NCI-H510A (cell line): ENCODE measurements around the gene MYCT1.

Experiments
- DNase-seq: peaks from one replicate; lab custom pipeline; 2025; lab: John Stamatoyannopoulos, UW

The MYCT1 gene

GRCh38 chr6:152723398-152723797, 25.7 kb downstream of the MYCT1 start:
- DNase-seq = no peak

DNA sequence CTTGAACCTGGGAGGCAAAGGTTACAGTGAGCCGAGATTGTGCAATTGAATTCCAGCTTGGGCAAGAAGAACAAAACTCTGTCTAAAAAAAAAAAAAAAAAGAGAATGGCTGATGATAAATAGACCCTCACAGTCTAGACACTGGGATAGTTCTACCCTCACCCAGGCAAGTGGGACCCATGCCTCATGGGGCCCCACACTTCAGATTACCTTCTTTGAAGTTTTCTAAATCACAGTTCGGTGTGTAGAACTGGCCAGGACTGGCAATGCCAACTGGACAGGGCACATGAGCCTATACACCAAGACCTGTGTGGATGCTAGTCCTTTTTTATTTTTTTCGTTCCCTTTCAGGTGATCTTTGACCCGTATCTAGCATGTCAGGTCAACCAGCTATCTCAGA, 28.6 kb downstream of the MYCT1 start:
- no peak for DNase-seq

- no peak for DNase-seq
Observed at GRCh38 chr6:152727507-152727906, 29.8 kb downstream of the MYCT1 start.

DNA sequence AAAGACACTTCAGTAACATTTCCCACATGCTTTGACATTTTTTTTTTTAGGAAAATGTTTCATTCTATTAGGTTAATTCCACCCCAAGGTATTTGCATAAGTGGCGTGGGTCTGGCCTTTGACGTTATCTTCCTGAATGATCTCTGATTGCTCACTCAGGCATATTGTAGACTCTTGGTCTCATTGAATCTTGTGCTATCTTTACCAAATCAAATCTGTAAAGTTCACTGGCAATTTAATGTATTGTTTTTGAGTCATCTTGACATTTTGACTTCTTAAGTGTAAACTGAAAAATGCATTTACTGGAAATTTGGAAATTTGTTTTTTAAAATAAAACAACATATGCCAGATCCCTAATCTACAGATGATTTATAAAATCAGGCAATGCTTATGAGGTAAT, 36.9 kb downstream of the MYCT1 start:
- DNase-seq = no peak

DNA sequence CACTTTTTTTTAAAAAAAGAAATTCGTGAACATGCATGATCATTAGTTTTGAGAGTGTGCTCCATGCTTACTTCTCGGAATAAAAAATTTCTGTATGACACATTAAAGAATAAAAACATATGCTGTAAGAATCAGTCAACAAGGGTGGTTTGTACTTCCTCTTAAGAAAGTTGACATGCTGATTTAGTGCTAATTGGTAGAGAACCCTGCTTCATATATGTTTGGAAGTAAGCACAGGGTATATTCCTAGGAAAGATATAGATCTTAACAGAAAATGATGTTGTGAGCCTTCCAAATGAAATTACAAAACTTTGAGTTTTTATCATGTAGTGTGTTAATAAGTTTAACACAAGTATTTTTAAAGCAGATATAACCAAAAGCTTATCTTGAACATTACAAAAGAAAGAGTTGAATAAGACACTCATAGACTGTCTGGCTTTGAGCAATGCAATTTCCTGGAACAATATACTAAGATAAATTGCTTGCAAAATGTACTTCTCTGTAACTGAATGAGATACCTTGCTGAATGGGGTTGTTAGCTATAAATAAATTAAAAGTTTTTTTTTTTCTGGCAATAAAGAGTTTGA, 39.1 kb downstream of the MYCT1 start:
- no peak for DNase-seq

DNA sequence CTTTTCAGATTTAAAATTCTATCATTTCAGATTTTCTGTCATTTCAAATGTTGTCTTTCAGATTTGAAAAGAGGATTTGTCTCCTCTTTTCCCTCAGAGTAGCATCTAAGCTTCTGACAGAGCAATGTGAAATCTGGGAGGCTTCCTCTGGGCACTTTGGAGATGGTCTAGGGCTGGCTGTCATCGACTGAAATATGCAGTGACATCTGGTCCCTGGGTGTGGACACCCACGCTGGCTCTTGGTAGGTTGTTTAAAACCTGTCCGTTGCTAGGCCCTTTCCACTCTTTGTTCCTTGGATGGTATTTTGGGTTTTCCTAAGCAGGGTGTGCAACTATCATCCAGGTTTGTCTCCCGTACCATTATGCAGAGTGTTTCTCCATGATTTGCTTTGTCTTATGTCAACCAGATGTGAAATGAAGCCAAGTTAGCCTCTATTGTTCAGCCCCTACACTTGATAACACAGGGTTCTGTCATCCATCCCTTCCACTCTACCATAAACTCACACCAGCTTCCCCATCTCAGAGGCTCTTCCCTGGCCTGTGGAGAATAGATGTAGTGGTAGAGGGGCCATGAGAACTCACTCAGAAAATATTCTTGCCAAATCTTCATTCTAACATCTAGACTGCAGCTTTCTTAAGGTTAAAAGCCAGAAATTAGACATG, 47.9 kb downstream of the MYCT1 start:
- no peak for DNase-seq

DNA sequence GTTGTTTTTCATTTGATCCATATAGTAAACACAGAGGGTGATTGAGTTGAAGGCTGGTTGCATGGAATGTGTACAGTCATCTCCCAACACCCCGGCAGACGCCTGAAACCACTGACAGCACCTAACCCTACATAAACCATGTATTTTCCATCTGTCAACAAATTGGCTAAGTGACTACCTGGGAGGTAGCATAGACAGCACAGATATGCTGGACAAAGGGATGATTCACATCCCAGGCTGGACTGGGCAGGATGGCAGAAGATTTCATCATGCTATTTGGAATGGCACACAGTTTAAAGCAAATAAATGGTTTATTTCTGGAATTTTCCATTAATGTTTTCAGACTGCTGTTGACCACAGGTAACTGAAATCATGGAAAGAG, 48.5 kb downstream of the MYCT1 start:
- DNase-seq = no peak

- no peak for DNase-seq
Observed at GRCh38 chr6:152748843-152749242, 51.1 kb downstream of the MYCT1 start.

DNA sequence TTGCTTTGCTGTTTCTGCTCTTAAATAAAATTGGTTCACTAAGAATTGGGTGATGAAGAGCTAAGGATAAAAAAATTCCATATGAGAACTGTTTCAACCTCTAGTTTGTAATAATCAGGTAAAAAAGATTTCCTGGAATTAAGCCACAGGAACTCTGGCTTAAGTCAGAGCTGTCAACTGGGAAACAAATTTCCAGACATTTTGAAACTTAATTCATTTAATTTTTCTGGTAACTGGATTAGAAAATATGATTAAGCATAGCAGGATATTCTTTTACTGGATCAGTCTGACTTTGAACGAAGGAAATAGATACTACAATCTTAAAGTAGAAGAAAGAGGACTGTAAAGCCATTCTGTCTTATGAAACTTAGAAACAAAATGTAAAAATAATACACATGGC, 51.6 kb downstream of the MYCT1 start:
- DNase-seq = no peak

DNA sequence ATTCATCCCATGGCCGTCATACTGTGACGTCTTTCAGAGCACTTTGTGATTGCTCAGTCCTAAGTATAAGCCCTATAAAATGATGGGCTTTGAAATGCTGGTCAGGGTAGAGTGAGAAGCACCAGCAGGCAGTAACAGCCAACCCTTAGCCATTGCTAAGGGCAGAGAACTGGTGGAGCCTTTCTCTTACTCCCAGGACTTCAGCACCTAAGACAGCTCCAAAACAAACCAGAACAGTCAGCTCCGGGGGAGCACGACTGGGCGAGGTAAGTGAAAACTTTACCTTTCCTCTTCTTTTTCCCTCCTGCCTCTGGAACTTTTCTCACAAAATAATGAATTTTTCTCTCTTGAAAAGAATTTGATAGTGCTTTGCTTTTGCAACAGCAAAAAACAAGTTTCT, 53.0 kb downstream of the MYCT1 start, which contains the start of gene VIP:
VIP (plus strand) TSS at position 104 of the 400 bp plus-strand sequence. CDS start 1,381 bp downstream, outside the sequence.
- DNase-seq = no peak

- no peak for DNase-seq
Observed at GRCh38 chr6:152765331-152765730, 67.6 kb downstream of the MYCT1 start.

DNA sequence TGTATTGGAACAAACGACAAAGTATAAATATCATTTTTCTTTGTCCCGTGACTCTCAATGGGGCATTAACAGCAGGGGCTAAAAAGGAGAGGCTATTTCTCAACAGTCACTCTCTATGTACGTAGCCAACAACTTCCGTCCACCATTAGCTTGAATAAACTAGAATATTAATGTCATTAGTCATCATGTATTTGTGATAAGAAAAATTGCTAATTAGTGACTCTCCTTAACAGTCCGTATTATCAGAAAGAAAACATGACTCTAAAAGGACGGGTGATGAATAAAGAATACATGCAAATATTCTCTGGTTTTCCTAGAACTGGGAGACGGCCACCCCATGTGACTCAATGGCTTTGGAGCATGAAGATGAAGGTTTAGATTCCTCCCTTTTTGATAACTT, 71.5 kb downstream of the MYCT1 start:
- no peak for DNase-seq

GRCh38 chr6:152769993-152770392, 72.3 kb downstream of the MYCT1 start:
- DNase-seq = no peak

DNA sequence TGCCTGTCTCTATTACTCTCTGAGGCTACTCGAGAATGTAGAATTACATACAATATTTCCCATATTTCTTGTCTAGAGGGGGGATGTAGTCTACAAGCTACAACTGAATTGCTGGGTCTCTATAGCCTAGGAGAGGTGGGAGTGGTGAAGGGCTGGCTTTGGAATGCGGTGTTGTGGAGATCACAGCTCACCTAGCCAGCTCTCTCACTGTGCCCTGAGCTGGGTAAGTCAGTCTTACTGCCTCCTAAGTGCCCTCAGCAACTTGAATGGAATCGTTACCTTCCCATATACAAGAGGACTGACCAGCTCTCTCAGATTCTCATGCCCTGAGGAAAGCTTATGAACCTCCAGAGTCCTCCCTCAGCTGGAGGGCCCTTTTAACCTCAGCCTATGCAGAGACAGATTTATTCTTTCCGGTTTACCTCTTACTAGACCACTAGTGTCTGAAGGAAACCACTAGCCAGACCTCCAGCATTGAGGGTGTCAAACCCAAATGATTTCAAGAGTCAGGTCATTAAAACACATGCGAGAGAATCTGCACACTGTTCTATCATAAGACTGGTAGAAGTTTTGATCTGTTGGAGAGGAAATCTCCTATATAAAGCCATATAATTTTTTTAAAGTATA, 73.5 kb downstream of the MYCT1 start:
- DNase-seq = no peak
